ENCODE results near the gene ATRX. TPM values are rescaled to one million over a fixed set of nuclear protein-coding genes. Genes with fewer than 3 reads are reported as not detected.

The ATRX gene
- total RNA-seq, 1 experiment from 2014 or later: 61.3 TPM

DNA sequence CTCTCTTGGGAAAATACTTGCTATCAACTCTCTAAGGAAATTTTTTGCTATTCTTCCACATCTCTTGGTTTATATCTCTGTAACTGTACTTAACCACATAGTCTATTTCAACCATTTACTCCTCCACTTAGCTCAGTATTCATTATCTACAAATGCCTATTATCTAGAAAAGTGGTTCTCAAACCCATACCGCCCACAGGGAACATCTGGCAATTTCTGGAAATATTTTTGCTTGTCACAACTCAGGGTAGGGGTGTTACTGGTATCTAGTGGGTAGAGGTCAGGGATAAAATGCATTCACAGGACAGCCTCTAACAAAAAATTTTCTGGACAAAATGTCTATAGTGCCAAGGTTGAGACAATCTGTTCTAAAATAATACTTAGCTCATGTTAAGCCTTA is 14.4 kb downstream of the ATRX start:
- Histone ChIP-seq H3K4me3 (replicated peaks in 1 of 2; ENCODE audit: low read depth in 1 of 2, low read length in 2 of 2) (no peak overlapping the region), H3K36me3 (ENCODE audit: control insufficient read depth in 1 of 2, insufficient read depth in 2 of 2, low read length in 2 of 2) (no peaks in the 10 kb centered on the region), H3K4me2 (ENCODE audit: low read length) (no peak overlapping the region), H2AFZ (ENCODE audit: low read depth, low read length, poor library complexity, severe bottlenecking) (no peak overlapping the region), H3K27me3 (ENCODE audit: insufficient read depth, low read length) (no peaks in the 10 kb centered on the region), H3K9me2 (ENCODE audit: insufficient read depth) (no peaks in the 10 kb centered on the region), H3K27ac (ENCODE audit: low read depth, low read length) (no peak overlapping the region), H3K79me2 (ENCODE audit: insufficient read depth, low read length) (peaks cover 91% of the 10 kb centered on the region), H4K20me1 (ENCODE audit: insufficient read depth) (no peaks in the 10 kb centered on the region), H3K9me3 (ENCODE audit: control insufficient read depth in 1 of 2, insufficient read depth in 1 of 2, low read depth in 1 of 2, low read length in 2 of 2) (no peaks in the 10 kb centered on the region), H3K9ac (ENCODE audit: low read length) (no peak overlapping the region), H3K4me1 (ENCODE audit: control insufficient read depth in 1 of 2, insufficient read depth in 2 of 2, low read length in 2 of 2) (no peaks in the 10 kb centered on the region)
- intact Hi-C loops (cut with micrococcal nuclease): no loop called here
- TF ChIP-seq RAD21 (IDR thresholded peaks at IDR 0.05; ENCODE audit: low read depth) (no peak), FOSL1 (IDR thresholded peaks at IDR 0.05; ENCODE audit: low read depth) (no peak), EGR1 (IDR thresholded peaks at IDR 0.05; ENCODE audit: low read depth) (no peak), ZFX (IDR thresholded peaks at IDR 0.05) (no peak), POLR2A (IDR thresholded peaks at IDR 0.05; ENCODE audit: borderline replicate concordance, extremely low read depth, insufficient read depth, insufficient read length) (no peak), TCF7L2 (IDR thresholded peaks at IDR 0.05; ENCODE audit: borderline replicate concordance, extremely low read depth, insufficient read depth, insufficient read length) (no peak), JUND (IDR thresholded peaks at IDR 0.05) (no peak), ZBTB33 (IDR thresholded peaks at IDR 0.05; ENCODE audit: extremely low read depth, insufficient replicate concordance, low read length) (no peak), POLR2AphosphoS5 (IDR thresholded peaks at IDR 0.05; ENCODE audit: low read depth, low read length) (no peak), SP1 (IDR thresholded peaks at IDR 0.05; ENCODE audit: low read depth) (no peak), ELF1 (IDR thresholded peaks at IDR 0.05; ENCODE audit: borderline replicate concordance, low read depth) (no peak)
- CTCF ChIA-PET: no interaction called here
- RAD21 ChIA-PET (ENCODE audit: low non-redundant PET in 1 of 2, low total read pairs in 2 of 2, uncharacterized antibody in 2 of 2, unreplicated experiment in 2 of 2): no interaction called here
- ATAC-seq (no peak), DNase-seq (ENCODE audit: low read depth, low spot score) (no peak)
- POLR2A ChIA-PET: no interaction called here
- no TSS peak for BruUV-seq (replicated peaks)

GRCh38 chrX:77768787-77769186 is 17.2 kb downstream of the ATRX start:
- Histone ChIP-seq H3K9me3 (ENCODE audit: control insufficient read depth in 1 of 2, insufficient read depth in 1 of 2, low read depth in 1 of 2, low read length in 2 of 2) (no peaks in the 10 kb centered on the region), H3K79me2 (ENCODE audit: insufficient read depth, low read length) (peaks cover 79% of the 10 kb centered on the region), H3K9ac (ENCODE audit: low read length) (no peak overlapping the region), H3K4me2 (ENCODE audit: low read length) (no peak overlapping the region), H4K20me1 (ENCODE audit: insufficient read depth) (no peaks in the 10 kb centered on the region), H3K36me3 (ENCODE audit: control insufficient read depth in 1 of 2, insufficient read depth in 2 of 2, low read length in 2 of 2) (no peaks in the 10 kb centered on the region), H3K9me2 (ENCODE audit: insufficient read depth) (no peaks in the 10 kb centered on the region), H3K4me1 (ENCODE audit: control insufficient read depth in 1 of 2, insufficient read depth in 2 of 2, low read length in 2 of 2) (no peaks in the 10 kb centered on the region), H3K4me3 (replicated peaks in 1 of 2; ENCODE audit: low read depth in 1 of 2, low read length in 2 of 2) (no peak overlapping the region), H2AFZ (ENCODE audit: low read depth, low read length, poor library complexity, severe bottlenecking) (no peak overlapping the region), H3K27me3 (ENCODE audit: insufficient read depth, low read length) (no peaks in the 10 kb centered on the region), H3K27ac (ENCODE audit: low read depth, low read length) (no peak overlapping the region)
- TF ChIP-seq EZH2 (IDR thresholded peaks at IDR 0.05): no peak
- TF ChIP-seq ELF1 (IDR thresholded peaks at IDR 0.05; ENCODE audit: borderline replicate concordance, low read depth): no peak
- TF ChIP-seq TCF7L2 (IDR thresholded peaks at IDR 0.05; ENCODE audit: borderline replicate concordance, extremely low read depth, insufficient read depth, insufficient read length): no peak
- TF ChIP-seq REST (IDR thresholded peaks at IDR 0.05; ENCODE audit: low read depth): no peak
- no peak for TF ChIP-seq EGR1 (IDR thresholded peaks at IDR 0.05; ENCODE audit: low read depth)
- TF ChIP-seq YY1 (IDR thresholded peaks at IDR 0.05; ENCODE audit: extremely low read depth, insufficient replicate concordance, low read depth, low read length): no peak
- no peak for TF ChIP-seq POLR2AphosphoS5 (IDR thresholded peaks at IDR 0.05; ENCODE audit: low read depth, low read length)
- no peak for TF ChIP-seq SIN3A (IDR thresholded peaks at IDR 0.05; ENCODE audit: low read depth)
- TF ChIP-seq EZH2phosphoT487 (IDR thresholded peaks at IDR 0.05; ENCODE audit: borderline replicate concordance): no peak
- no peak for TF ChIP-seq FOSL1 (IDR thresholded peaks at IDR 0.05; ENCODE audit: low read depth)
- TF ChIP-seq CEBPB (IDR thresholded peaks at IDR 0.05; ENCODE audit: low read depth): no peak
- TF ChIP-seq RAD21 (IDR thresholded peaks at IDR 0.05; ENCODE audit: low read depth): no peak
- no TSS peak for BruUV-seq (replicated peaks)
- ATAC-seq (no peak), DNase-seq (ENCODE audit: low read depth, low spot score) (no peak)
- intact Hi-C loops (cut with micrococcal nuclease): no loop called here
- ChIA-PET POLR2A (no interaction called here), CTCF (no interaction called here), RAD21 (ENCODE audit: low non-redundant PET in 1 of 2, low total read pairs in 2 of 2, uncharacterized antibody in 2 of 2, unreplicated experiment in 2 of 2) (no interaction called here)
